Neural cell (in vitro differentiated cells): ENCODE results near the gene HBQ1. TPM values are rescaled to one million over a fixed set of nuclear protein-coding genes. Genes with fewer than 3 reads are reported as not detected.
"Not testable (repeated sequence)": the region's sequence is repeated elsewhere in the genome, so short reads cannot be mapped to it uniquely, and the experiment has no call there.

ENCODE experiments used
- H2AFZ ChIP-seq: fragments of 200-600, 300-800 bp; sonication (generic), shearing (Covaris generic); 2 replicates; pipeline ENCODE4 v1.6.0; 2014; ENCODE audit warnings: low read depth, mild to moderate bottlenecking, antibody characterized with exemption, low read length, moderate library complexity
- H3F3A ChIP-seq: fragments of 200-600 bp; shearing (Covaris generic); 2 replicates; pipeline ENCODE4 v1.6.1; 2016; ENCODE audit warnings: mild to moderate bottlenecking, moderate library complexity, mixed read lengths, antibody characterized with exemption, low read length; ENCODE audit not compliant: insufficient read depth, poor library complexity, severe bottlenecking
- H3K27ac ChIP-seq: fragments of 200-600, 300-800 bp; sonication (generic), shearing (Covaris generic); 2 replicates; pipeline ENCODE4 v1.5.1; 2014; ENCODE audit warnings: mild to moderate bottlenecking, low read length, moderate library complexity
- H3K27me3 ChIP-seq: fragments of 300-800, 200-600 bp; sonication (generic), shearing (Covaris generic); 2 replicates; pipeline ENCODE4 v1.6.0; 2014; ENCODE audit warnings: mild to moderate bottlenecking, low read depth, low read length, moderate library complexity; ENCODE audit not compliant: insufficient read depth
- H3K36me3 ChIP-seq: fragments of 300-800, 200-600 bp; sonication (generic), shearing (Covaris generic); 2 replicates; pipeline ENCODE4 v1.5.1; 2014; ENCODE audit warnings: mild to moderate bottlenecking, antibody characterized with exemption, low read length, moderate library complexity; ENCODE audit not compliant: insufficient read depth
- H3K4me2 ChIP-seq: fragments of 300-800, 200-600 bp; sonication (generic), shearing (Covaris generic); 2 replicates; pipeline ENCODE4 v1.6.0; 2014; ENCODE audit warnings: mild to moderate bottlenecking, low read length
- H3K4me3 ChIP-seq: fragments of 300-800, 200-600 bp; sonication (generic), shearing (Covaris generic); 2 replicates; pipeline ENCODE4 v1.5.1; 2014; ENCODE audit warnings: mild to moderate bottlenecking, low read length, moderate library complexity
- H3K79me2 ChIP-seq: fragments of 200-600 bp; shearing (Covaris generic); replicated peaks from 2 replicates; pipeline ENCODE4 v1.6.0; 2014; ENCODE audit warnings: mild to moderate bottlenecking, low read length, moderate library complexity; ENCODE audit not compliant: insufficient read depth
- H3K9ac ChIP-seq: fragments of 300-800, 200-600 bp; sonication (generic), shearing (Covaris generic); 2 replicates; pipeline ENCODE4 v1.6.1; 2016; ENCODE audit warnings: mild to moderate bottlenecking, low read length, mixed read lengths
- H3K9me2 ChIP-seq: fragments of 200-600 bp; shearing (Covaris generic); 2 replicates; pipeline ENCODE4 v1.6.1; 2016; ENCODE audit warnings: mild to moderate bottlenecking, low read length, mixed read lengths; ENCODE audit not compliant: insufficient read depth
- H3K9me3 ChIP-seq: fragments of 200-600, 300-800 bp; sonication (generic), shearing (Covaris generic); 2 replicates; pipeline ENCODE4 v1.6.1; 2016; ENCODE audit warnings: mild to moderate bottlenecking, mixed run types, low read length, moderate library complexity, mixed read lengths
- H4K20me1 ChIP-seq: fragments of 200-600 bp; shearing (Covaris generic); 2 replicates; pipeline ENCODE4 v1.6.1; 2016; ENCODE audit warnings: mild to moderate bottlenecking, mixed run types; ENCODE audit not compliant: insufficient read depth
- EP300 ChIP-seq: fragments of 450-650 bp; conservative IDR thresholded peaks from 2 replicates; pipeline ENCODE4 v1.6.1; 2014; ENCODE audit warnings: antibody characterized with exemption, mild to moderate bottlenecking, moderate library complexity; ENCODE audit not compliant: poor library complexity, severe bottlenecking
- EZH2 ChIP-seq: fragments of 200-600, 300-800 bp; shearing (Covaris generic), sonication (generic); IDR thresholded peaks from 2 replicates; pipeline ENCODE4 v1.6.1; 2014; ENCODE audit warnings: antibody characterized with exemption, low read length, borderline replicate concordance, mild to moderate bottlenecking; ENCODE audit not compliant: insufficient read depth, poor library complexity, severe bottlenecking
- MXI1 ChIP-seq: fragments of 450-650 bp; conservative IDR thresholded peaks from 2 replicates; pipeline ENCODE4 v1.6.1; 2014; ENCODE audit warnings: antibody characterized with exemption, mild to moderate bottlenecking; ENCODE audit not compliant: poor library complexity, severe bottlenecking
- POLR2AphosphoS5 ChIP-seq: IDR thresholded peaks from 2 replicates; pipeline ENCODE4 v1.6.1; 2012
- RAD21 ChIP-seq: fragments of 450-650 bp; conservative IDR thresholded peaks from 2 replicates; pipeline ENCODE4 v1.6.1; 2014; ENCODE audit warnings: antibody characterized with exemption, mild to moderate bottlenecking, moderate library complexity
- REST ChIP-seq: IDR thresholded peaks from 2 replicates; pipeline ENCODE4 v1.6.1; 2012; ENCODE audit warnings: borderline replicate concordance
- SMC3 ChIP-seq: fragments of 450-650 bp; conservative IDR thresholded peaks from 2 replicates; pipeline ENCODE4 v1.6.1; 2014; ENCODE audit warnings: antibody characterized with exemption, mild to moderate bottlenecking, moderate library complexity; ENCODE audit not compliant: poor library complexity
- TAF1 ChIP-seq: IDR thresholded peaks from 2 replicates; pipeline ENCODE4 v1.6.1; 2012; ENCODE audit warnings: low read depth
- polyA plus RNA-seq: library from polyadenylated mRNA; depleted of rRNA; stranded (reverse); fragments of >200 nt; gene quantifications from 2 replicates; pipeline ENCODE4 v1.2.3, GENCODE V29; 2014
- TF ChIP-seq, protein P1 (sequence below): fragments of 450-650 bp; IDR thresholded peaks from 2 replicates; pipeline ENCODE4 v1.5.1; 2014; ENCODE audit warnings: antibody characterized with exemption, mild to moderate bottlenecking, moderate library complexity; ENCODE audit not compliant: poor library complexity, severe bottlenecking

The HBQ1 gene
- polyA plus RNA-seq, 1 donor from 2014 or later = 4.5 TPM

GRCh38 chr16:194516-194915 lies 14.3 kb downstream of the HBQ1 start:
- H3K27ac ChIP-seq = no peak overlapping the region
- H3K9ac ChIP-seq = no peak overlapping the region
- no peaks in the 10 kb centered on the region for H3K36me3 ChIP-seq
- no peak overlapping the region for H2AFZ ChIP-seq
- H3K9me3 ChIP-seq = no peaks in the 10 kb centered on the region
- no peaks in the 10 kb centered on the region for H3K27me3 ChIP-seq
- no peaks in the 10 kb centered on the region for H4K20me1 ChIP-seq
- TF ChIP-seq EP300 = no peak
- TF ChIP-seq POLR2AphosphoS5 = no peak
- no peaks in the 10 kb centered on the region for H3K9me2 ChIP-seq
- H3K4me2 ChIP-seq = no peak overlapping the region
- H3K79me2 ChIP-seq = peaks cover 2% of the 10 kb centered on the region
- H3F3A ChIP-seq = no peaks in the 10 kb centered on the region
- H3K4me3 ChIP-seq = no peak overlapping the region

DNA sequence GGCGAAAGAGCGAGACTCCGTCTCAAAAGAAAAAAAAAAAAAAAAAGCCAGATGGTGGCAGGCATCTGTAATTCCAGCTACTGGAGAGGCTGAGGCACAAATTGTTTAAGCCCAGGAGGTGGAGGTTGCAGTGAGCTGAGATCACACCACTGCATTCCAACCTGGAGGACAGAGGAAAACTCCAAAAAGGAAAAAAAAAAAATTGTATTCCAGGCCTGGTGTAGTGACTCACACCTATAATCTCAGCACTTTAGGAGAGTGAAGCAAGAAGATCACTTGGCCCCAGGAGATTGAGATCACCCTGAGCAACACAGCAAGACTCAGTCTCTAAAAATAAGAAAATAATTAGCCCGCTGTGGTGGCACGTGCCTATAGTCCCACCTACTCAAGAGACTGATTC lies 20.1 kb downstream of the HBQ1 start:
- Histone ChIP-seq H3K9me2 (no peaks in the 10 kb centered on the region), H3K27me3 (no peaks in the 10 kb centered on the region), H3K4me3 (no peak overlapping the region), H3F3A (no peaks in the 10 kb centered on the region), H3K9ac (no peak overlapping the region), H3K36me3 (no peaks in the 10 kb centered on the region), H3K4me2 (no peak overlapping the region), H4K20me1 (no peaks in the 10 kb centered on the region), H3K79me2 (peaks cover 2% of the 10 kb centered on the region), H2AFZ (no peak overlapping the region), H3K9me3 (no peaks in the 10 kb centered on the region), H3K27ac (no peak overlapping the region)
- TF ChIP-seq RAD21 = no peak
- TF ChIP-seq EP300 = no peak
- TF ChIP-seq REST = no peak
- no peak for TF ChIP-seq POLR2AphosphoS5
- TF ChIP-seq SMC3 = no peak
- TF ChIP-seq, protein P1, sequence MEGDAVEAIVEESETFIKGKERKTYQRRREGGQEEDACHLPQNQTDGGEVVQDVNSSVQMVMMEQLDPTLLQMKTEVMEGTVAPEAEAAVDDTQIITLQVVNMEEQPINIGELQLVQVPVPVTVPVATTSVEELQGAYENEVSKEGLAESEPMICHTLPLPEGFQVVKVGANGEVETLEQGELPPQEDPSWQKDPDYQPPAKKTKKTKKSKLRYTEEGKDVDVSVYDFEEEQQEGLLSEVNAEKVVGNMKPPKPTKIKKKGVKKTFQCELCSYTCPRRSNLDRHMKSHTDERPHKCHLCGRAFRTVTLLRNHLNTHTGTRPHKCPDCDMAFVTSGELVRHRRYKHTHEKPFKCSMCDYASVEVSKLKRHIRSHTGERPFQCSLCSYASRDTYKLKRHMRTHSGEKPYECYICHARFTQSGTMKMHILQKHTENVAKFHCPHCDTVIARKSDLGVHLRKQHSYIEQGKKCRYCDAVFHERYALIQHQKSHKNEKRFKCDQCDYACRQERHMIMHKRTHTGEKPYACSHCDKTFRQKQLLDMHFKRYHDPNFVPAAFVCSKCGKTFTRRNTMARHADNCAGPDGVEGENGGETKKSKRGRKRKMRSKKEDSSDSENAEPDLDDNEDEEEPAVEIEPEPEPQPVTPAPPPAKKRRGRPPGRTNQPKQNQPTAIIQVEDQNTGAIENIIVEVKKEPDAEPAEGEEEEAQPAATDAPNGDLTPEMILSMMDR = no peak
- no peak for TF ChIP-seq MXI1

DNA sequence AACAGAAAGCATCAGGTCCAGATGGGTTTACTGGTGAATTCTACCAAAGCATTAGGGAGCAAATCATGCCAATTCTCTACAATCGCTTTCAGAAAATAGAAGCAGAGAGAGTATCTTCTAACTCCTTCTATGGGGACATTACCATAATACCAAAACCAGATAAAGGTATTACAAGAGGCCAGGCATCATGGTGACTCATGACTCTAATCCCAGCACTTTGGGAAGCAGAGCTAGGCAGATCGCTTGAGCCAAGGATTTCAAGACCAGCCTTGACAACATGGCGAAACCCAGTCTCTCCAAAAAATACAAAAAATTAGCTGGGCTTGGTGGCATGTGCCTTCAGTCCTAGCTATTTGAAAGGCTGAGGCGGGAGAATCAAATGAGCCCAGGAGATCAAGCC lies 23.0 kb downstream of the HBQ1 start:
- no peaks in the 10 kb centered on the region for H4K20me1 ChIP-seq
- H3K4me3 ChIP-seq = no peak overlapping the region

DNA sequence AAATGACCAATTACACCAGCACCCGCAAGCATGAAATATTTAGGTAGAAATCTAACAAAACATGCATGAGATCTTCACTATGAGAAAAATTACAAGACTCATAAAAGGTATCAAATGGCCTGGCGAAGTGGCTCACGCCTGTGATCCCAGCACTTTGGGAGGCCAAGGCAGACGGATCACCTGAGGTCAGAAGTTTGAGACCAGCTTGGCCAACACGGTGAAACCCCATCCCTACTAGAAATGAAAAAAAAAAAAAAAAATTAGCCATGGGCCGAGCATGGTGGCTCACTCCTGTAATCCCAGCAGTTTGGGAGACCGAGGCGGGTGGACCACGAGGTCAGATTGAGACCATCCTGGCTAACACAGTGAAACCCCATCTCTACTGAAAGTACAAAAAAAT lies 23.8 kb downstream of the HBQ1 start:
- H3K9ac ChIP-seq, H3K27ac ChIP-seq, H2AFZ ChIP-seq, H3F3A ChIP-seq, H3K9me2 ChIP-seq, H4K20me1 ChIP-seq, H3K27me3 ChIP-seq, H3K4me3 ChIP-seq, H3K79me2 ChIP-seq, H3K4me2 ChIP-seq, H3K9me3 ChIP-seq: not testable (repeated sequence)
- peaks cover 14% of the 10 kb centered on the region for H3K36me3 ChIP-seq

More for the DNA sequence above, 23.0 kb downstream of the HBQ1 start:
- Histone ChIP-seq H3K9ac (no peak overlapping the region), H3K79me2 (peaks cover 3% of the 10 kb centered on the region), H3K27ac (no peak overlapping the region), H3K9me3 (no peaks in the 10 kb centered on the region), H3K36me3 (peaks cover 7% of the 10 kb centered on the region), H3K4me2 (no peak overlapping the region), H3F3A (no peaks in the 10 kb centered on the region), H2AFZ (no peak overlapping the region), H3K9me2 (no peaks in the 10 kb centered on the region), H3K27me3 (no peaks in the 10 kb centered on the region)
- TF ChIP-seq POLR2AphosphoS5 (no peak), TAF1 (no peak), EZH2 (no peak)

GRCh38 chr16:209359-209758 lies 29.1 kb downstream of the HBQ1 start:
- H3K4me3 ChIP-seq, H3K27ac ChIP-seq, H3K27me3 ChIP-seq, H2AFZ ChIP-seq, H3F3A ChIP-seq, H3K9me3 ChIP-seq, H3K9me2 ChIP-seq, H3K9ac ChIP-seq, H3K4me2 ChIP-seq, H4K20me1 ChIP-seq: not testable (repeated sequence)
- H3K79me2 ChIP-seq = peaks cover 19% of the 10 kb centered on the region
- H3K36me3 ChIP-seq = peaks cover 14% of the 10 kb centered on the region
